ENCODE data around the gene SDF4. TPM values are rescaled to one million over a fixed set of nuclear protein-coding genes. Genes with fewer than 3 reads are reported as not detected.
"Not testable (repeated sequence)": the region's sequence is repeated elsewhere in the genome, so short reads cannot be mapped to it uniquely, and the experiment has no call there.

Gene SDF4
- total RNA-seq, 3 donors from 2014 or later (not counting 1 experiment from before 2014, with no cell fraction given): 176 to 211 (median 184) TPM

DNA sequence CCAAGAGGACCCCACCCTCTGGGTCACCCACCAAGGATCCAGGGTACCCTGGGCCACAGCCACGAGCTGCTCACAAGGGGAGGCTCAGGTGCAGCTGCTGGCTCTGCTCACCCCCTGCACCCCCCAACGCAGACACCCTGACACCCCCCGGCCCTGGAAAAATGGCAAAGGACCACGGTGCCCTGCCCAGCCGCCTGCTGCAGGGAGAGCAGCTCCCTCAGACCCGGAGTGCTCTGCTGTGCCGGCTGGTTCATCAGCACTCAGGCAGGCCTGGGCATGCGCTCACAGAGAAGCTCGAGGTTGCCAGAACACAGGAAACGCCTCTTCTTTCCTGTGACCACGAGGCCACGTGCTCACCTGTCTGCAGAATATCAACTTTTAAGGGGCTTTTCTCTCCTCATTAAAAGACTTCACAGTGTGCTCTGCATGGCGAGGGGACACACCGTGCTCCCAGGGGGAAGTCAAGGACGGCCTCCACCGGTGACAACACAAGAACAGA lies 19.0 kb upstream of the SDF4 start:
- TF ChIP-seq, protein P1, sequence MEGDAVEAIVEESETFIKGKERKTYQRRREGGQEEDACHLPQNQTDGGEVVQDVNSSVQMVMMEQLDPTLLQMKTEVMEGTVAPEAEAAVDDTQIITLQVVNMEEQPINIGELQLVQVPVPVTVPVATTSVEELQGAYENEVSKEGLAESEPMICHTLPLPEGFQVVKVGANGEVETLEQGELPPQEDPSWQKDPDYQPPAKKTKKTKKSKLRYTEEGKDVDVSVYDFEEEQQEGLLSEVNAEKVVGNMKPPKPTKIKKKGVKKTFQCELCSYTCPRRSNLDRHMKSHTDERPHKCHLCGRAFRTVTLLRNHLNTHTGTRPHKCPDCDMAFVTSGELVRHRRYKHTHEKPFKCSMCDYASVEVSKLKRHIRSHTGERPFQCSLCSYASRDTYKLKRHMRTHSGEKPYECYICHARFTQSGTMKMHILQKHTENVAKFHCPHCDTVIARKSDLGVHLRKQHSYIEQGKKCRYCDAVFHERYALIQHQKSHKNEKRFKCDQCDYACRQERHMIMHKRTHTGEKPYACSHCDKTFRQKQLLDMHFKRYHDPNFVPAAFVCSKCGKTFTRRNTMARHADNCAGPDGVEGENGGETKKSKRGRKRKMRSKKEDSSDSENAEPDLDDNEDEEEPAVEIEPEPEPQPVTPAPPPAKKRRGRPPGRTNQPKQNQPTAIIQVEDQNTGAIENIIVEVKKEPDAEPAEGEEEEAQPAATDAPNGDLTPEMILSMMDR (IDR thresholded peaks at IDR 0.05): no peak
- Histone ChIP-seq H3K27ac (ENCODE audit: low read length) (peak overlapping the region; percentile 26), H3K27me3 (ENCODE audit: control insufficient read depth, insufficient read depth, low read length) (peaks cover 6% of the 10 kb centered on the region), H3K4me1 (ENCODE audit: control insufficient read depth, insufficient read depth, low read length) (peaks cover 19% of the 10 kb centered on the region), H3K4me3 (ENCODE audit: low read length) (no peak overlapping the region), H3K9me3 (ENCODE audit: control insufficient read depth, insufficient read depth, low read length) (no peaks in the 10 kb centered on the region), H3K36me3 (ENCODE audit: control insufficient read depth, insufficient read depth, low read length) (peaks cover 21% of the 10 kb centered on the region)
- Mint-ChIP-seq H3K27ac (peak overlapping the region; percentile 69 to 82), H3K27me3 (ENCODE audit: low read depth in 2 of 2) (no peaks in the 10 kb centered on the region), H3K4me1 (peaks cover 7 to 11% of the 10 kb centered on the region in 2 donors), H3K9me3 (no peaks in the 10 kb centered on the region), H3K4me3 (no peak overlapping the region), H3K36me3 (no peaks in the 10 kb centered on the region)
- ATAC-seq: peak; percentile 73 to 79 (median 75)
- intact Hi-C loops (cut with micrococcal nuclease): loop anchor here (1.0 kb wide), 1 partner anchor 129 kb away; no protein-coding TSS in a partner anchor
- peak in 1 of 2 donors; percentile 90 for DNase-seq
- WGBS (ENCODE audit: insufficient coverage): 52% methylated on average over 16 of the region's 16 CpGs

DNA sequence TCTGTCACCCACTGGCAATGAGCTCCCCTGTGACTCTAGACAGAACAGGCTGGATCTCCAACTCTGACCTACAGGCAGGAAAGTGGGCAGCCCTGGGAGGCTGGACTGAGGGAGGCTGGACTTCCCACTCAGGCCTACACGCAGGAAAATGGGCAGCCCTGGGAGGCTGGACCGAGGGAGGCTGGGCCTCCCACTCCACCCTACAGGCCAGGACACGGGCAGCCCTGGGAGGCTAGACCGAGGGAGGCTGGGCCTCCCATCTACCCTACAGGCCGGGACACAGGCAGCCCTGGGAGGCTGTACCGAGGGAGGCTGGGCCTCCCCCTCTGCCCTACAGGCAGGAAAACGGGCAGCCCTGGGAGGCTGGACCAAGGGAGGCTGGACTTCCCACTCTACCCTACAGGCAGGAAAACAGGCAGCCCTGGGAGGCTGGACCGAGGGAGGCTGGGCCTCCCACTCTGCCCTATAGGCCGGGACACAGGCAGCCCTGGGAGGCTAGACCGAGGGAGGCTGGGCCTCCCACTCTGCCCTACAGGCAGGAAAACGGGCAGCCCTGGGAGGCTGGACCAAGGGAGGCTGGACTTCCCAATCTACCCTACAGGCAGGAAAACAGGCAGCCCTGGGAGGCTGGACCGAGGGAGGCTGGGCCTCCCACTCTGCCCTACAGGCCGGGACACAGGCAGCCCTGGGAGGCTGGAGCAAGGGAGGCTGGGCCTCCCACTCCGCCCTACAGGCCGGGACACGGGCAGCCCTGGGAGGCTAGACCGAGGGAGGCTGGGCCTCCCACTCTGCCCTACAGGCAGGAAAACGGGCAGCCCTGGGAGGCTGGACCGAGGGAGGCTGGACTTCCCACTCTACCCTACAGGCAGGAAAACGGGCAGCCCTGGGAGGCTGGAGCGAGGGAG lies 16.5 kb upstream of the SDF4 start:
- 90% methylated on average over 11 of the region's 21 CpGs for WGBS (ENCODE audit: insufficient coverage)
- H3K27ac Mint-ChIP-seq: peak overlapping the region in 1 of 2 donors; percentile 40
- DNase-seq; H3K27ac ChIP-seq (ENCODE audit: low read length); H3K36me3 Mint-ChIP-seq; intact Hi-C loops (cut with micrococcal nuclease); H3K9me3 Mint-ChIP-seq; H3K36me3 ChIP-seq (ENCODE audit: control insufficient read depth, insufficient read depth, low read length); H3K9me3 ChIP-seq (ENCODE audit: control insufficient read depth, insufficient read depth, low read length); H3K4me3 ChIP-seq (ENCODE audit: low read length); ATAC-seq; H3K27me3 Mint-ChIP-seq (ENCODE audit: low read depth in 2 of 2); H3K4me3 Mint-ChIP-seq: not testable (repeated sequence)
- H3K27me3 ChIP-seq (ENCODE audit: control insufficient read depth, insufficient read depth, low read length): peaks cover 13% of the 10 kb centered on the region
- peaks cover 19% of the 10 kb centered on the region for H3K4me1 ChIP-seq (ENCODE audit: control insufficient read depth, insufficient read depth, low read length)
- peaks cover 7 to 11% of the 10 kb centered on the region in 2 donors for H3K4me1 Mint-ChIP-seq

DNA sequence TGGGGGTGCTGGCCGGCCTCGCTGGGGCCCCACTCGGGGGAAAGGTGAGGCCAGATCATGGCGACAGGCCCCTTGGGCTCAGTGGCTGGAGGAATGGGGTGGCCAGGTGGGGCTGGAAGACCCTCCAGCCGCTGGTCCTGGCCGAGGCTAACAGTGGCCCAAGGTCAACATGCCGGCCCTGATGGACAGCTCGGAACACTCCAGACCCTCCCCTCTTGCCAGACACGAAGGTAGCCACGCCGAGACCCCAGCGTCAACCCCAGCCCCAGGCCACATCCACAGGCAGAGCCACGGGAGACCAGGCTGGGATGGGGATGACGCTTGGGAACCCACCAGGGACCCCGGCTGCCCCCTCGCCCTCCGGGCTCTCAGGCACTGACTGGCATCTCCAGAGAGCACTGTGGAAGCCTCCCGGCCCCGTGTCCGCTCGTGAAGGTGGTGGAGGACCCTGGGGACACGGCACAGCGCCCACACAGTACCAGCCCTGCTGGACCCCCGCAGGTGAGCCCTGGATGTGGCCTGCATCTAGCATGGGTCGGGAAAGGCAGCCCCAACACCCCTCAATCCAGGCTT lies 15.6 kb upstream of the SDF4 start:
- H3K27me3 Mint-ChIP-seq (ENCODE audit: low read depth in 2 of 2): no peaks in the 10 kb centered on the region
- no peaks in the 10 kb centered on the region for H3K36me3 Mint-ChIP-seq
- no peak for ATAC-seq
- no peak for DNase-seq
- no peaks in the 10 kb centered on the region for H3K9me3 ChIP-seq (ENCODE audit: control insufficient read depth, insufficient read depth, low read length)
- WGBS (ENCODE audit: insufficient coverage): 77% methylated on average over 25 of the region's 25 CpGs
- no peaks in the 10 kb centered on the region for H3K9me3 Mint-ChIP-seq
- H3K4me1 Mint-ChIP-seq: peaks cover 0 to 11% of the 10 kb centered on the region in 2 donors
- H3K4me3 ChIP-seq (ENCODE audit: low read length): no peak overlapping the region
- intact Hi-C loops (cut with micrococcal nuclease): no loop called here
- H3K4me3 Mint-ChIP-seq: no peak overlapping the region
- peak overlapping the region in 1 of 2 donors; percentile 40 for H3K27ac Mint-ChIP-seq
- H3K27ac ChIP-seq (ENCODE audit: low read length): no peak overlapping the region
- no peaks in the 10 kb centered on the region for H3K36me3 ChIP-seq (ENCODE audit: control insufficient read depth, insufficient read depth, low read length)
- peaks cover 19% of the 10 kb centered on the region for H3K4me1 ChIP-seq (ENCODE audit: control insufficient read depth, insufficient read depth, low read length)
- peaks cover 13% of the 10 kb centered on the region for H3K27me3 ChIP-seq (ENCODE audit: control insufficient read depth, insufficient read depth, low read length)
- TF ChIP-seq, protein P1 (IDR thresholded peaks at IDR 0.05): no peak

Data from natural killer cell (primary cell).